C4-2B (cell line): ENCODE measurements around the gene MAP2K2.

Experiments used
- CTCF ChIP-seq: fragments of 450-650 bp; conservative IDR thresholded peaks from 2 replicates; pipeline ENCODE4 v1.5.1; 2017; ENCODE audit warnings: mild to moderate bottlenecking
- ZFX ChIP-seq: fragments of 450-650 bp; IDR thresholded peaks from 2 replicates; pipeline ENCODE4 v1.6.1; 2017

DNA sequence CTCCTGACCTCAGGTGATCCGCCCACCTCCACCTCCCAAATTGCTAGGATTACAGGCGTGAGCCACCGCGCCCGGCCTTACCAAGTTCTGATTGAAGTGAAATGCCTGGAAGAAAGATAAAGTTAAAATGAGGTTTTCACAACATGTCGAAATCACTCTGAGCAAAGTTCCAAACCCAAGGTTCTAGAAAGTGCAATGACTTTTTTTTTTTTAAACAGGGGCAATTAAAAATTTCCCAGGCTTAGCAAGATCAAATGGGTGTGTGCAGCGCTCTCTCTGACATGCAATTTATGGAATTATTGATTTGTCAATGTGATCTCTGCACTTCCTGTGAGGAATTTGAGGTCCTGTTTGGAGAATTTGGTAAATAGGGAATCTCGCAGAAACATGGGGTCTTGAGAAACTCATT lies 12.8 kb upstream of the MAP2K2 start:
- no peak for TF ChIP-seq CTCF
- TF ChIP-seq ZFX = no peak
